IgD-negative memory B cell (primary cell): Measurements from ENCODE around the gene CANT1. TPM values are rescaled to one million over a fixed set of nuclear protein-coding genes. Genes with fewer than 3 reads are reported as not detected.

Experiments used
- H3K27ac Mint-ChIP-seq, 3 donors: one replicate each; pipeline ENCODE4 v1.8.0; 2020 to 2022; ENCODE audit warnings: mild to moderate bottlenecking in 3 of 3, mixed read lengths in 3 of 3, moderate library complexity in 1 of 3
- H3K27me3 Mint-ChIP-seq: one replicate; pipeline ENCODE4 v1.8.0; 2021; ENCODE audit warnings: mixed read lengths
- H3K36me3 Mint-ChIP-seq: one replicate; pipeline ENCODE4 v1.8.0; 2020; ENCODE audit warnings: mild to moderate bottlenecking, mixed read lengths
- H3K4me1 Mint-ChIP-seq, 3 donors: one replicate each; pipeline ENCODE4 v1.8.0; 2020 to 2022; ENCODE audit warnings: mixed read lengths in 3 of 3, mild to moderate bottlenecking in 1 of 3
- H3K4me3 Mint-ChIP-seq, 4 donors: one replicate each; pipeline ENCODE4 v1.8.0; 2020 to 2022; ENCODE audit warnings: mild to moderate bottlenecking in 4 of 4, mixed read lengths in 4 of 4, moderate library complexity in 3 of 4
- H3K9me3 Mint-ChIP-seq, 3 donors: one replicate each; pipeline ENCODE4 v1.8.0; 2020 to 2021; ENCODE audit warnings: mixed read lengths in 3 of 3, mild to moderate bottlenecking in 1 of 3
- polyA plus RNA-seq: library from polyadenylated mRNA; unstranded; fragments of 300-500 nt; fragmentation: Illumina TruSeq; gene quantifications from one replicate; pipeline ENCODE4 v1.2.3, GENCODE V29; 2021

The CANT1 gene
- polyA plus RNA-seq, 1 donor from 2014 or later = 8.6 TPM

DNA sequence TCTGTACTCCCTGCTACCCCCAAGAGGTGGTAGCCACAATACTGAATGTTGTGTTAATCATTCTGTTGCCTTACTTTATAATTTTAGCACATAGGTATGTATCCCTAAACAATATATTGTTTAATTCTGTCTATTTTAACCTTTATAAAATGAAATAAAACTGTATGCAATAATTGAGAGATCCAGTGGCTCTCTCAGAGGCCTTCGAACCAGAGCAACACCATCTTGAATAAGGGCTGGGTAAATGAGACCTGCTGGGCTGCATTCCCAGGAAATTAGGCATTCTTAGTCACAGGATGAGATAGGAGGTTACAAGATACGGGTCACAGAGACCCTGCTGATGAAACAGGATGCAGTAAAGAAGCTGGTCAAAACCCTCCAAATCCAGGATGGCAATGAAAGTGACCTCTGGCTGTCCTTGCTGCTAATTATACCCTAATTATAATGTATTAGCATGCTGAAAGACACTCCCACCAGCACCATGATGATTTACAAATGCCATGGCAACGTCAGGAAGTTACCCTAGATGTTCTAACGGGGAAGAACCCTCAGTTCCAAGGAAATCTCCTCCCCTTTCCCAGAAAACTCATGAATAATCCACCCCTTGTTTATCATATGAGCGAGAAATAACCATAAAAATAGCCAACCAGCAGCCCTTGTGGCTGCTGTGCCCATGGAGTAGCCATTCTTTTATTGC, 2.0 kb upstream of the CANT1 start:
- peaks cover 13 to 20% (median 20%) of the 10 kb centered on the region in 3 donors for H3K4me1 Mint-ChIP-seq
- peaks cover 0 to 2% (median 0%) of the 10 kb centered on the region in 3 donors for H3K9me3 Mint-ChIP-seq
- peak overlapping the region in 1 of 3 donors; percentile 96 for H3K27ac Mint-ChIP-seq
- H3K4me3 Mint-ChIP-seq = peak overlapping the region; percentile 11 to 97 (median 74)
- H3K27me3 Mint-ChIP-seq = peaks cover 4% of the 10 kb centered on the region
- H3K36me3 Mint-ChIP-seq = peaks cover 1% of the 10 kb centered on the region

DNA sequence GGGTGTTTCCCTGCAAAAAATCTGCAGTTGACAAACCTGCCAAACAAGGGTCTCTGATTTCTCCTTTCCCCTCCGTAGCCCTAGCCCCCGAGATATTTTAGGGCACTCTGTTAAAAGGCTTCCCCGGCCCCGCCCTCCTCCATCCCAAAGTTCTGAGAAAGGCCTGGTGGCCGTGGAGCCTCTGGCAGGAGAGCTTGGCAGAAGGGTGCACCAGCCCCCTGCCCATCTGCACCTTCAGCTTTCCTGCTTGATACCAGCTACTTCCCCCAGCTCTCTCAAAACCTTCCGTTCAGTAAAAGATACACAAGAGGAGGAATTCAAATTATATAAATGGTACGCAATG, 711 bp upstream of the CANT1 start:
- peak overlapping the region; percentile 55 to 98 (median 96) for H3K27ac Mint-ChIP-seq
- H3K9me3 Mint-ChIP-seq = peaks cover 0 to 2% (median 0%) of the 10 kb centered on the region in 3 donors
- H3K4me1 Mint-ChIP-seq = peaks cover 17 to 24% (median 23%) of the 10 kb centered on the region in 3 donors
- peak overlapping the region; percentile 85 to 97 (median 94) for H3K4me3 Mint-ChIP-seq
- H3K27me3 Mint-ChIP-seq = peaks cover 3% of the 10 kb centered on the region
- peaks cover 1% of the 10 kb centered on the region for H3K36me3 Mint-ChIP-seq

DNA sequence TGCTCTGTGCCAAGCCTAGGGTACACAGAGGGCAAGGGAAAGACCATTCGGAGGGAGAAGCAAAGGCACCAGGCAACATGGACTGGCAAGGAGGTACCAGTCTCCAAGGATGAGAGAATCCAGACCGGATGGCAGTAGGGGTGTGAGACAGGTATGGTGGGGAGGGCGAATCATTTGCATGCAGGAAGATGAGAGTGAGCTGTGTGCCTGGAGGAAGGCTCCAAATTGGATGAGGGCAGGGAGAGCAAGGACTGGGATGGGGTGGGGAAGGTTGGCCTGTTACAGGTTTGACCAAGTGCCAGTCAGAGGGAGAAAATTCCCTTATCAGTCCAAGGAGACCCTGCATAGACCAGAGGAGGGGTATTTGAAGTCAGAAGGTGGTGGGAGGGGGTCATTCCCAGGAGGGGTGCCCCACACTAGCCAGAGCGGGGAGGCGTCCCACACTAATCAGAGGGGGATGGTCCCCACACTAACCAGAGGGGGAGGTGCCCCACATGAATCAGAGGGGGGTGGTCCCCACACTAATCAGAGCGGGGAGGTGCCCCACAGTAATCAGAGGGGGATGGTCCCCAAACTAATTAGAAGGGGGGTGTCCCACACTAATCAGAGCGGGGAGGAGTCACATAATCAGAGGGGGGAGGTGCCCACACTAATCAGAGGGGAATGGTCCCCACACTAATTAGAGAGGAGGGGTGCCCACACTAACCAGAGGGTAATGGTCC, 737 bp downstream of the CANT1 start:
- H3K4me1 Mint-ChIP-seq = peaks cover 17 to 24% (median 23%) of the 10 kb centered on the region in 3 donors

DNA sequence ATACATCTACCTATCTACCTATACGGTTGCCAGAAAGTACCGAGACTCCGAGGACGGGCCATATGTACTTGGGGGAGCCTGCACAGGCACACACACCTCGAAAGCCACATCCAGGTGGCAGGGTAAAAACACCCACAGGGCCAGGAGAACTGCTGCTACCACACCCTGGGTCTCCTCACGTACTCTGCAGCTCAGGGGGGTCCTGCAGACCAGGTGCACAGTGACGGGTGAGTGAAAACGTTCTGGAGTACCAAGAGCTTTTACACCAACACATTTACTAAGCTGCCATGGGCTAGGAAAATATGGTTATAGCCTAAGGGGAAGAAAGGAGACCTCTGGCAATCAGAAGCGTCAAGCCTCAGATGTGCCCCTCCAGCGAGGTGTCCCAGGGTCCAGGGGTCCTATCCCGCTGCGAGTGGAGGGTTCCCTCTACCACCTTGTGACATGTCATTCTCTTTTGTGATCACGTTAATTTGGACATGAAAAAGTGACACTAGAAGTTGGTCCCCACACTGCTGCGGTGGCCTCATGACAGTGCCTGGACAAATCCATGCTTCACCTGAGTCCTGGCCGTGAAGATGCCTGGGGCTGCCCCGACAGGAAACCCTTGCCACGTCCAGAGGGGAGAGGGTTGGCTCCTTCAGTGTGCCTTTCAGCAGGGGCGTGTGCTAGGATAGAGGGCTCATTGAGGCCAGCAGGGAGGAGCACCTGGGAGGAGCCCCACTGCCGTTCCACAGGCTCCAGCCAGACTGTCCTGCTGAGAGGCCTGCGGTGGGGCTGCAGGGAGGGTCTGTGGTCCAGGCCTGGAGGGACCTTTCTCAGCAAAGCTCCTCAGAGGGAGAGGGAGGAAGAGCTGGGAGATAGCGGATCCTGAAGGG, 1.8 kb downstream of the CANT1 start:
- no peaks in the 10 kb centered on the region for H3K9me3 Mint-ChIP-seq
- H3K36me3 Mint-ChIP-seq = no peaks in the 10 kb centered on the region
- H3K27ac Mint-ChIP-seq = peak overlapping the region; percentile 21 to 98 (median 96)
- H3K4me1 Mint-ChIP-seq = peaks cover 17 to 24% (median 23%) of the 10 kb centered on the region in 3 donors
- no peaks in the 10 kb centered on the region for H3K27me3 Mint-ChIP-seq
- H3K4me3 Mint-ChIP-seq = peak overlapping the region; percentile 76 to 97 (median 90)

More for the DNA sequence above, 737 bp downstream of the CANT1 start:
- Mint-ChIP-seq H3K27me3 (no peaks in the 10 kb centered on the region), H3K4me3 (peak overlapping the region; percentile 88 to 97 (median 92)), H3K36me3 (no peaks in the 10 kb centered on the region), H3K9me3 (no peaks in the 10 kb centered on the region), H3K27ac (peak overlapping the region; percentile 86 to 98 (median 96))

DNA sequence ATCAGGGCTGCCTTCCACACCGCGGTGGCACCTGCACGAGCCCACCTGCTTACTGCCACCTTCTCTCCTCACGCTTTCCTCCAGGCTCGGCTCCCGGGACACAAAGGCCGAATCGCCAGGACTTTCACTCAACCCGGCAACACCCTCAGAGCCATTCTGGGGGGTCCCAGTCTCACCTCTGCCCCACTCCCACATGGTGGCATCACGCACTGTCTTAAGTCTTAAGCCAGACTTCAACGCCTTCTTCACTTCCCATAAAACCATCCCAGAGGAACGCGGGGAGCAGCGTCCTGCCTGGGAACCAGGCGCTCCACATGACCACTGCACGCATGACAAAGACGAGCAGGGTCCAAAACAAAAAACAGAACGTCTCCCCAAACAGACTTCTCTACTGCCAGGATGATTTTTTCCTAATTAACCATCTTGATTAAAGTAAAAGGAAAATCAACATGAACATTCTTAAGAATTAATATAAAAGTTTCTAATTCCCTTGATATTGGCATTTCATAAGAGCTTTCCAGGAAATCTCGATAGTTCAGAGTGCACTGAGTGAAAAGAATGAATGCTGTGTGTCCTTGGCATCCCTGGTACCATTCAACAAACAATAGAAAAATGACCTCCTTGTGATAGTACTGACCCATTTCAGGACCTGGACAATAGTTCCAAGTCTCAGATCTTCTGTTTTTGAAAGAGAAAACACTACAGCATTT, 2.6 kb downstream of the CANT1 start:
- Mint-ChIP-seq H3K36me3 (no peaks in the 10 kb centered on the region), H3K27ac (peak overlapping the region in 2 of 3 donors; percentile 21 to 96), H3K4me1 (peaks cover 17 to 28% (median 23%) of the 10 kb centered on the region in 3 donors), H3K27me3 (no peaks in the 10 kb centered on the region), H3K4me3 (peak overlapping the region; percentile 15 to 97 (median 40)), H3K9me3 (no peaks in the 10 kb centered on the region)

DNA sequence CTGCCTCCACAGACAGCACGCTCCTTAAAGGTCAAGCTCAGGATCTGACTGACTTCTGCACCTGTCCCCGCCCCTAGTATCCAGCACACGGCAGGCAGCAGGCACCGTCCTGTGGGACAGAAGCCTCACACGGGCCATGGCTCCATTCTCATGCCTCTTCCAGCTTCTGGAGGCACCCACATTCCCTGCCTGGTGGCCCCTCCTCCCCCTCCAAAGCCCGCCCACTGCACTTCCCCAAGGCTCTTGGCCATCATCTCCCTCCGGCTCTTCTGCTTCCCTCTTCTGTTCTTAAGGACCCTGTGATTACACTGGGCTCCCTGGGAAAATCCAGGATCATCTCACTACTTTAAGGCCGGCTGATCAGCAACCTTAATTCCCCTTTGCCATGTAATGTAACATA, 3.5 kb downstream of the CANT1 start:
- H3K27me3 Mint-ChIP-seq = no peaks in the 10 kb centered on the region
- peak overlapping the region in 2 of 4 donors; percentile 30 to 97 for H3K4me3 Mint-ChIP-seq
- H3K36me3 Mint-ChIP-seq = no peaks in the 10 kb centered on the region
- H3K4me1 Mint-ChIP-seq = peaks cover 15 to 28% (median 22%) of the 10 kb centered on the region in 3 donors
- peak overlapping the region in 2 of 3 donors; percentile 81 to 85 for H3K27ac Mint-ChIP-seq
- no peaks in the 10 kb centered on the region for H3K9me3 Mint-ChIP-seq

DNA sequence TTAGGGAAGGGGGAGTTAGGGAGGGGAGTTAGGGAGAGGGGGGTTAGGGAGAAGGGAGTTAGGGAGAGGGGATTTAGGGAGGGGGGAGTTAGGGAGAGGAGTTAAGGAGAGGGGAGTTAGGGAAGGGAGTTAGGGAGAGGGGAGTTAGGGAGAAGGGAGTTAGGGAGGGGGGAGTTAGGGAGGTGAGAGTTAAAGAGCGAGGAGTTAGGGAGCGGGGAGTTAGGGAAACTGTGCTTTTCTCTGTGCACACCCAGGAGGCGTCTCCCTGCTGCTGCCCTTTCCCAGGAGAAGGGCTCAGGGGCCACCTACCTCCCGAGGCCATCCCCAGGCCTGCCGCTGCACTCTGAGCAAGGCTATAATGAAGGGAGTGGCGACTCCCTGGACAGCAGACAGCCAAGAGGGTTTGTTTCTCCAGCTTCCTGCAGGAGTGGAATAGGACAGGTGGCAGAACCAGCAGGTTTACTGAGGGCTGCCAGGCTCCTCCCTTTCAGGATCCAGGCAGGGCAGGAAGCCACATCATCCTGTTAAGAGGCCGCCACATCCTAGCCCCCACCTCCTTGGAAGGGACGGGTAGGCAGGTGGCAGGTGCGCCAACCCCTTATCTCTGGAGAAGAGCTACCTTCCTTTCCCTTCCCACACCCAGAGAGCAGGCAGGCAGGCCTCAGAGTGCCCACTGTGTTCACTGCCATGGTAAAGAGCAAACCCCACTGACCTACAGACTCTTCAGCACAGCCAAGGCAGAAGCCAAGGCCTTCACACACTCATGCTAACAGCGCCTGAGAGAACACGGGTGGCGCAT, 4.3 kb downstream of the CANT1 start:
- Mint-ChIP-seq H3K4me3 (no peak overlapping the region), H3K4me1 (peaks cover 14 to 26% (median 18%) of the 10 kb centered on the region in 3 donors), H3K27ac (peak overlapping the region in 2 of 3 donors; percentile 81 to 85), H3K36me3 (no peaks in the 10 kb centered on the region), H3K9me3 (no peaks in the 10 kb centered on the region), H3K27me3 (no peaks in the 10 kb centered on the region)

DNA sequence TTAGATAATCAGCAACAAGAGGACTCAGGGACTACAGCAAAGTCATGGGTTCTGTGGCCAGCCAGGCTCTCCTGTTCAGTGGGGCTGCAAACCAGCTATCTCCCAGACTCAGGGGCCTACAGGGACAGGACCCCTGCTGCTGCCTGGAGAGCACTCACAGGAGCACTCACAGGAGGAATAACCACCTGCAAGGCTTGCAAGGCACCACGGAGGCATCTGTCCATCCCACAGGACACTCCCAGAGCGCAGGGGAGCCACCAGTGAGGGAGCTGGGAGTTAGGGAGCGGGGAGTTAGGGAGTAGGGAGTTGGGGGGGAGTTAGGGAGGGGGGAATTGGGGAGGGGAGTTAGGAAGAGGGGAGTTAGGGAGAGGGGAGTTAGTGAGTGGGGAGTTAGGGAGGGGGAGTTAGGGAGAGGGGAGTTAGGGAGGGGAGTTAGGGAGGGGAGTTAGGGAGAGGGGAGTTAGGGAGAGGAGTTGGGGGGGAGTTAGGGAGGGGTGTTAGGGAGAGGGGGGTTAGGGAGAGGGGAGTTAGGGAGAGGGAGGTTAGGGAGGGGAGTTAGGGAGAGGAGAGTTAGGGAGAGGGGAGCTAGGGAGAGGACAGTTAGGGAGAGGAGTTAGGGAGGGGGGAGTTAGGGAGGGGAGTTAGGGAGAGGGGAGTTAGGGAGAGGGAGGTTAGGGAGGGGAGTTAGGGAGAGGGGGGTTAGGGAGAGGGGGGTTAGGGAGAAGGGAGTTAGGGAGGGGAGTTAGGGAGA, 5.7 kb downstream of the CANT1 start:
- Mint-ChIP-seq H3K9me3 (no peaks in the 10 kb centered on the region), H3K27ac (no peak overlapping the region), H3K4me3 (no peak overlapping the region), H3K27me3 (no peaks in the 10 kb centered on the region), H3K4me1 (peaks cover 14 to 25% (median 16%) of the 10 kb centered on the region in 3 donors), H3K36me3 (no peaks in the 10 kb centered on the region)

DNA sequence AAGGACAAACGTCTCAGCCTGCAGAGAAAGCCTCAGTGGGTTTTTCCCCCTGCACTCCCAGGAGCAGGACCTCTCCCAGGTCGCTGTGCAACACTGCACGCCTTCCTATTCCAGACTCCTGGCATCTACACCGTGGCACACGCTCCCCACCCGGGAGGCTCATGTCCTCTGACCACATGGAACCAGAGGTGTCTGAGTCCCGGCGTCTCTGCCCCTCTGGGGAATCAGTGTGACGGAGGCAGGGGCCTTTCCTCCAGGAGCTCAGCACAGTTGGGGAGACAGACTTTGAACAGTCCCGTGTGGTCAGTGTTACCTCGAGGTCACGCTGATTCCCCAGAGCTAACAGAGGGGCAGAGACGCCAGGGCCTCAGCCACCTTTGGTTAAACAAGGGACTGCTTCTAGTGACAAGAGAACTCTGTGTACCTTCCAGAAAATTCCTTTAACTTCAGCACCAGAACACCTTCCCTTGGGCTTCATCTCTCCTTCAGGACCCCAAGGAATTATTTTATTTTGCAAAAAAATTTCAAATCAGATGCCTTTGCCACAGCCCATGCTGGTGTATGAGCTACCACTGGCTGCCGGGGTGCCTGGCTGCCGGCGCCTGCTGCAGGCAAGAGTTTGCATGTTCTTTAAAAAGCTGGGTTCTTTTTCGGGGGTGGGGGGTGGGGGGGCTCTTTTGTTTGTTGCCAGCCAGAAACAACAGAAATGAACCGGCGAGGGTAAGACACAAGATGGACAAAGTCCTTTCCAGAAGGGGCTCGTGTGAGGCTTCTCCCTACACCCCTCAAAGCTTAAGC, 6.6 kb downstream of the CANT1 start:
- no peaks in the 10 kb centered on the region for H3K9me3 Mint-ChIP-seq
- no peaks in the 10 kb centered on the region for H3K36me3 Mint-ChIP-seq
- no peak overlapping the region for H3K27ac Mint-ChIP-seq
- H3K4me1 Mint-ChIP-seq = peaks cover 8 to 18% (median 14%) of the 10 kb centered on the region in 3 donors
- H3K27me3 Mint-ChIP-seq = no peaks in the 10 kb centered on the region
- H3K4me3 Mint-ChIP-seq = no peak overlapping the region

DNA sequence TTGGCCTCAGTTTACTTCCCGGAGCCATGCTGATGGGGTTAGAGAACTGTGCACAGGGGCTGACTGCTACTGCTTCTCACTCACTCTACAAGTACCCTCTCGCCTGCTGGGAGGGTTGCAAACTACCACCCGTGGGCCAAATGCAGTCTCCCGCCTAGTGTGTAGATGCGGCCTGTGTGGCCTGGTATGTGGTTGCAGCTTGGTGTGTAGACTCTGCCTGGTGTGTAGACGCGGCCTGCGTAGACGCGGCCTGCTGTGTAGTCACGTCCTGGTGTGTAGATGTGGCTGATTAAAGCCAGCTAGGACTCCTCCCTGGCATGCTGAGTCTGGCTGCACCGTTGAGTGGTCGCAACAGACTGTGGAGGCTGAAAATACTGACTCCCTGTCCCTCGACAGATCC, 7.3 kb downstream of the CANT1 start:
- Mint-ChIP-seq H3K27ac (no peak overlapping the region), H3K27me3 (no peaks in the 10 kb centered on the region), H3K4me1 (peaks cover 4 to 13% (median 11%) of the 10 kb centered on the region in 3 donors), H3K36me3 (no peaks in the 10 kb centered on the region), H3K4me3 (no peak overlapping the region), H3K9me3 (no peaks in the 10 kb centered on the region)

DNA sequence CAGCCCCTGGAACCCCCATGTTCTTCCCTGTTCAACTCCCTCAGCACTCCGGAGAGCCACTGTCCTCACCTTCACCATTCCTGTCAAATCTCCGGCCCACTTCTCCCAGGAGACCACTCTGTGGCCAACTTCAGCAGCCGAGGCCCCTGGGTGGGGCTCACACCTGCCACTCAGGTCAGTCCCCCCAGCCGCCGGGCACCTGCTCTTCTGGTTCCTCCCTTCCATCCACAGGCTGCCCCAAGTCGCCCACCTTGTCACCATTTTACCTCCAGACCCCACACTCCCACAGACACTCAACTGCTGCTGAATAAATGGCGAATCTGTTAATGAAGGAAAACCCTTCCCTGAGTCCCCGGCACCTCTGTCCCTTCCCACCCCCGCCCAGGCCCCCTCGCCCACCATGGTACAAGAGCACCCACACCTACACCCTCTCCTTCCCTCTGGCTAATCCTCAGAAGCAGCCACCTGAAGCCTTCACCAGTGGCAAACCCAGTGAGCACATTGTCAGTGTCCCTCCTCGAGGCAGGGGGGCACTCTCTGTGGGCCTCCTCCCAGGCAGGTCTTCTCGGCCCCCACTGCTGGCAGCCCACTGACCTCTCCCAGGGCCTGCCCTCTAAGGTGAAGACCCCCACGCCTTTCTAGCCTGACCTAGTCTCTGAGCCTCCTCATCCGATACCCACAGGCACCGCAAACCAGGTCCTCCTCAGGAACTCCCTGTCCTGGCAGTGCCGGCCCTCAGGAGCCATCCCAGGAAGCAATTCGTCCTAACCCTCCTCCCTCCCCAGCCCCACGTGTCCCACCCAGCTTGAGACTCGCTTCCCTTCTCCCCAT, 8.2 kb downstream of the CANT1 start:
- Mint-ChIP-seq H3K27me3 (no peaks in the 10 kb centered on the region), H3K36me3 (peaks cover 4% of the 10 kb centered on the region), H3K4me1 (peaks cover 3 to 7% (median 4%) of the 10 kb centered on the region in 3 donors), H3K27ac (peak overlapping the region in 2 of 3 donors; percentile 2 to 67), H3K4me3 (no peak overlapping the region), H3K9me3 (no peaks in the 10 kb centered on the region)
